Measurements from ENCODE around the gene HSPG2.

HSPG2 gene

DNA sequence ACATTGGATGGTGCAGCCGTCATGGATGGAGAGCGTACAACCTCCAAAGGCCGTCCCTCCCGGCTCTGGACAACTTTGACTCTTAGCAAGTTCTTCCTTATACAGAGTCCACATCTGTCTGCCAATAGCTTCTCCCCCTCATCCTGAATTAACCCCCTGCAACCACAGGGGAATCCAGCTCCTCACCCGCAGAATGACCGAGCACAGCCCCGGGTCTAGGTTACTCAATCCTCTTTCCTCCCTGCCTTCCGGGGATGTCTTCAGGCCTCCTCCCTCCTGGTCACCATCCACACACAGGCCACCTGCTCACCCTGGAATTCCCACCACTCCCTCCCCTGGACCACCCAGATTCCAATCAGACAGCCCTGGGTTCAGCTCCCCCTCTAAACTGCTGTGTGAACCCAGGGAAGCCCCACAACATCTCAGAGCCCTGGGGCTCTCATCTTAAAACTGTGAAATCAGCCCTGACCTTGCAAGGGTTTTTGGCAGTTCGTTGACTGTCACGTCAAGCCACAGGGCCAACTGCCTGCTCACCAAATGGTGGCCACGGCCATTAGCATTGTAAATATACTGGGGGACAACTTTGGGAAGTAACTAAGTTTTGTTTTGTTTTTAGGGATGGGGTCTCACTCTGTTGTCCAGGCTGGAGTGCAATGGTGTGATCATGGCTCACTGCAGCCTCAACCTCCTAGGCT, 54.2 kb downstream of the HSPG2 start:
- H3K4me3 Mint-ChIP-seq, result no peak overlapping the region
- no peak for ATAC-seq (replicated peaks; ENCODE audit: extremely low read depth, poor library complexity, severe bottlenecking)
- no peak overlapping the region for H3K27ac Mint-ChIP-seq (ENCODE audit: low read depth)
- peaks cover 27% of the 10 kb centered on the region for H3K27me3 Mint-ChIP-seq
- no peaks in the 10 kb centered on the region for H3K4me1 Mint-ChIP-seq
- DNase-seq (ENCODE audit: low spot score in 2 of 2), result no peak
- H3K9me3 Mint-ChIP-seq, result no peaks in the 10 kb centered on the region
- no peaks in the 10 kb centered on the region for H3K36me3 Mint-ChIP-seq (ENCODE audit: insufficient read depth)

DNA sequence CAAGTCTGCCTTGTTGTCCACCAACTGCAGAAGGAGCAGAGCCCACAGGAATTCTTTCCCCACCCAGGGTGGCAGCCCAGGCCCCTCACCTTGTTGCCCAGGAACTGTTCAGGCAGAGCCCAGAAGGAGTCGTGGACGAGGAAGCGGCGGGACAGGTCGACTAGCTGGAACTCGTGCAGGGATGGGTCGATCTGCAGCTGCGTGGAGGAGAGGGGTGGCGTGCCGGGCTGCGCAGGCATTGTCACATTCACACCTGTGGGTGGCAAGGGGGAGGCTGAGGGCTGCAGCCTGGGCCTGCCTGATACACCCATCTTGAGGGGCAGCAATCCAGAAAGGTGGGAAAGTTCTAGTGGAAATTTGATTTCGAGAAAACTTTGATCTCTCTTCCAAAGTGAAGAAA, 55.9 kb downstream of the HSPG2 start:
- no peaks in the 10 kb centered on the region for H3K4me1 Mint-ChIP-seq
- no peak overlapping the region for H3K4me3 Mint-ChIP-seq
- peaks cover 27% of the 10 kb centered on the region for H3K27me3 Mint-ChIP-seq
- no peak overlapping the region for H3K27ac Mint-ChIP-seq (ENCODE audit: low read depth)
- ATAC-seq (replicated peaks; ENCODE audit: extremely low read depth, poor library complexity, severe bottlenecking), result no peak
- no peak for DNase-seq (ENCODE audit: low spot score in 2 of 2)
- no peaks in the 10 kb centered on the region for H3K9me3 Mint-ChIP-seq
- no peaks in the 10 kb centered on the region for H3K36me3 Mint-ChIP-seq (ENCODE audit: insufficient read depth)

DNA sequence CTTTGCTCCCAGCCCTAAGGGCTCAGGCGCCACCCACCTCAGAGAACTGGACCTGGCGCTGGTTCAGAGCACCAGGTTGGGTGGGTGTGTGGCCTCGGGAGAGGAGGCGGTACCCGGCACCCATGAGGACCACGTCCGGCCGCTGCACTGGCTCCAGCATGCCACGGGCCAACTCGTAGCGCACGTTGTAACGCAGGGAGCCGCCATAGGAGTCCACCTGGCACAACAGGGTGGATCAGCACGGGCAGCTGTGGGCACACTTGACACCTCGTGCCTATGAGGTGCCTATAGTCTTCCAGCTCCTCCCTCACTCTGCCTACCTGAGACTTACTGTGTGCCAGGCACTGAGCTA, 56.5 kb downstream of the HSPG2 start:
- ATAC-seq (replicated peaks; ENCODE audit: extremely low read depth, poor library complexity, severe bottlenecking), result no peak
- H3K36me3 Mint-ChIP-seq (ENCODE audit: insufficient read depth), result no peaks in the 10 kb centered on the region

DNA sequence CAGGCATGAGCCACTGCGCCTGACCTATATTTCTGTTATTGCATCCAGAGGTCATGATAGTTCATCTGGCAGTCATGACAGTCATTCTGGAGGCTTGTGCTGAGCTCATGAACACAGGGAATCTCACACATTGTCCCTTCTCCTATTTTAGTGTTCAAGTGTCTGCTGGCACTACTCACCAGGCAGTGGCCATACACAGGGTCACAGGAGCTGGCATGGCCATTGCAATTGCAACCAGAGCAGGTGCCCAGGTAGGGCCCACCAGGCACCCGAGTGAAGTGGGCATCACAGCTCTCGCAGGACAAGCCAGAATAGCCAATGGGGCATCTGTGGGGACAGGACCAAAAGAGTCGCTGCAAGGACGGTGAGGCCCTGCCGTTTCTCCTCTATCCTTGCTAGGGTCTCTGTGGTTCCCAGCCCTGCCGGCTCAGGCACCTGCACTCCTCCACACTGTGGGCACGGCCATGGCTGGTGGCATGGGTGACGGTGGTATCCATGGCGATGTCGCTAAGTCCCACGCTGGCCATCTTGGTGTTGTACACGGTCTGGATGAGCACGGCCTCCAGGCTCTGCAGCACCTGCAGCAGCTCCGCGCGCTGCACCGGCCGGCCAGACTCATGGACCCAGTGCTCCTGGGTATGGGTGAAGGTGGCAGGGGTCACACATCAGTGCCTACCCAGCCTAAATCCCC, 57.0 kb downstream of the HSPG2 start:
- DNase-seq (ENCODE audit: low spot score in 2 of 2) (no peak), ATAC-seq (replicated peaks; ENCODE audit: extremely low read depth, poor library complexity, severe bottlenecking) (no peak)
- Mint-ChIP-seq H3K27me3 (peaks cover 19% of the 10 kb centered on the region), H3K36me3 (ENCODE audit: insufficient read depth) (no peaks in the 10 kb centered on the region), H3K4me3 (no peak overlapping the region), H3K9me3 (no peaks in the 10 kb centered on the region), H3K27ac (ENCODE audit: low read depth) (no peak overlapping the region), H3K4me1 (no peaks in the 10 kb centered on the region)

More for the DNA sequence above, 56.5 kb downstream of the HSPG2 start:
- Mint-ChIP-seq H3K27ac (ENCODE audit: low read depth) (no peak overlapping the region), H3K4me1 (no peaks in the 10 kb centered on the region), H3K4me3 (no peak overlapping the region), H3K9me3 (no peaks in the 10 kb centered on the region), H3K27me3 (peaks cover 24% of the 10 kb centered on the region)
- no peak for DNase-seq (ENCODE audit: low spot score in 2 of 2)

DNA sequence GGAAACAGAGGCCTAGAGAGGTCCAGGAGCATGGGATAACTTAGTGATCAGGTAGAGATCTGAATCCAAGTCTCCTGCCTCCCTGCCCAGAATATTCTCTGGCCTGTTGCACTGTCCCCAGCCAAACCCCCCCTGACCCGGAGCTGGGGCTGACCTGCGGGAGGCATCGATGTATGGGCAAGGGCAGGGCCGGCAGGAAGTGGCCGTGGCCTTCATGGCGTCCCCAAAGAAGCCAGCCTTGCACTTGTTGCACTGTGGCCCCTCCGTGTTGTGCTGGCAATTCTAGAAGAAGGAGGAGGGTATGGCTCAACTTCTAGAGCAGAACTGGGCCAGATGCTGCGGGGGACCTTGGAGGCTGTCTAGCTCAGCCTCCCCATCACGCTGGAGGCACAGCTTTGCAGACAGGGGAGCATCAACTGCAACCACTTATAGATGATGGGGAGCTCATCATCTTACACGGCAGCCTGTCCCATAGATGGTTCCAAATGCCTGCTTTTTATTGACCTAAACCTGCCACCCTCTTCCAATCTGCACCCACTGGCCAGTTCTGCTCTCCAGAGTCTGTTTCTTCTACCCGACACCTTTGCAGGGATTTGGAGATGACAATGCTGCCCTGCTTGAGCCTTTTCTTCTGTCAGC, 58.2 kb downstream of the HSPG2 start:
- H3K27ac Mint-ChIP-seq (ENCODE audit: low read depth), result no peak overlapping the region
- no peaks in the 10 kb centered on the region for H3K36me3 Mint-ChIP-seq (ENCODE audit: insufficient read depth)
- H3K4me3 Mint-ChIP-seq, result no peak overlapping the region
- H3K27me3 Mint-ChIP-seq, result peaks cover 17% of the 10 kb centered on the region
- ATAC-seq (replicated peaks; ENCODE audit: extremely low read depth, poor library complexity, severe bottlenecking) (no peak), DNase-seq (ENCODE audit: low spot score in 2 of 2) (no peak)
- no peaks in the 10 kb centered on the region for H3K9me3 Mint-ChIP-seq
- no peaks in the 10 kb centered on the region for H3K4me1 Mint-ChIP-seq

DNA sequence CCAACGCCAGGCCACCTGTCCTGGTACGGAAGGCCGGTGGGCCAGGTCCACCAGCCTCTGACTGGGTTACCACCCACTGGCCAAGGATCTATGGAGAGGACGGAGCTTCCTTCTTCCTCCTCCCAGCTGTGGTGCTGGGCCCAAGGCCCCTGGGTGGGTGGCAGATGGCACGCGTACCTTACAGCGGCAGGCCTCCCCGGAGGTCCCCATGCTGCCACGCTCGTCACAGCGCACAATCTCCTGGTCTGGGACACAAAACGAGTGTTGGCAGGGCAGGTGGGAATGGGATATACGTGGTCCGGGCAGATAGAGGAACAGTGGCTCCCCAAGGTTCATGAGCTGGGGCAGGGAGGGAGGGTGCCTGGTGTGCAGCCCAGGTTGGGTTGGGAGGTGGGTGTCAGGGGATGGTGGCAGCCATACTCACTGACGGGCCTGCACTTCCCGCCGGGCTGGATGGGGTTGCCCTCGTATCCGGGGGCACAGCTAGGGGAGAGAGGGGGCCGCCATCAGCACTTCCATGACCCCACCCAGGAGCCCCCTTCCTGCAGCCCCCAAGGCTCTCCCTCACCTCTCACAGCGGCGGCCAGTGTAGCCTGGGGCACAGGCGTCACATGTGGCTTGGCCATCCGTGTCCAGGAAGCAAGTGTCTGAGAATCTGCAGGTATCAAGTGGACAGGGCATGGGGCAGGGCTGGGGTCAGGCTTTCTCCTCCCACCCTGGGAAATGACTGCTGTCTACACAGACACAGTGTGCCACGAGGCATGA, 58.9 kb downstream of the HSPG2 start:
- Mint-ChIP-seq H3K27me3 (peaks cover 10% of the 10 kb centered on the region), H3K27ac (ENCODE audit: low read depth) (no peak overlapping the region), H3K4me3 (no peak overlapping the region), H3K36me3 (ENCODE audit: insufficient read depth) (no peaks in the 10 kb centered on the region), H3K4me1 (no peaks in the 10 kb centered on the region), H3K9me3 (no peaks in the 10 kb centered on the region)
- DNase-seq (ENCODE audit: low spot score in 2 of 2) (no peak), ATAC-seq (replicated peaks; ENCODE audit: extremely low read depth, poor library complexity, severe bottlenecking) (no peak)

DNA sequence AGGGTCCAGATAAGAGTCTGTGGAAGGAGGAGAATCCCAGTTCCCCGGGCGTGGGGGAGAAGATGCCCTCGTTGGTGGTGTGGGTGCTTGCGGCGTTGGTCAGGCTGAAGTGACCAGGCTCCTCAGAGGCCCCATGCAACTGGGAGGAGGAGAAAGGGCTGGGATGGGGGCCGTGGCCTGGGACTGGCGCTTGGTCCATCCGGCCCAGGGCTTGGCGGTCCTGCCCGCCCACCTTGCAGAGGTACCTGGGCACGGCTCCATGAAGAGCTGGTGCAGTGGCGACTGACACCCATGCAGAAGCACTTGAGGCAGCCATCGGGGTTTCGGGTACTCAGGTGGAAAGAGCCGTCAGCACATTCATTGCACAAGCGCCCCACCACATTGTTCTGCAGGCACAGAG, 60.8 kb downstream of the HSPG2 start:
- Mint-ChIP-seq H3K4me1 (peaks cover 6% of the 10 kb centered on the region), H3K27ac (ENCODE audit: low read depth) (no peak overlapping the region), H3K4me3 (no peak overlapping the region), H3K36me3 (ENCODE audit: insufficient read depth) (no peaks in the 10 kb centered on the region), H3K9me3 (no peaks in the 10 kb centered on the region), H3K27me3 (peaks cover 9% of the 10 kb centered on the region)
- DNase-seq (ENCODE audit: low spot score in 2 of 2), result no peak
- ATAC-seq (replicated peaks; ENCODE audit: extremely low read depth, poor library complexity, severe bottlenecking), result no peak

DNA sequence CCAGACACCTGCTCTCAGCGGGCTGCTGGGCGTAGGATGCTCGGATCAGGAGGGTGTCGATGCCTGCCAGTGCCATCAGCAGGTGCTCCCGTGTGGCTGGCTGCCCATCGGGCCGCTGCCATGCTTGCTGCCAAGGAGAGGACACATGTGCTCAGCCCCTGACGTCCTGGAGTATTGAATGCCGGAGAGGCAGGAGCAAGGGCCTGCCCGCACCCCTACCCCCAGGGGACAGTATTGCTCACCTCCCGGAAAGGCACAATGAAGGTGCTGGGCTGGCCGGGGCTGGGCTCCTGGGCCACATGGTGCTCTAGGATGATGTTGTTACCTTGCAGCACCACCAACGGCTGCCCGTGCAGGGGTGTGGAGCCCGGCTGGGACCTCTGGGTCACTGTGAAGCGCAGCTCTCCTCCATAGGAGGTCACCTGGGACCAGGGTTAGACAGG, 61.5 kb downstream of the HSPG2 start:
- H3K27ac Mint-ChIP-seq (ENCODE audit: low read depth), result no peak overlapping the region
- peaks cover 6% of the 10 kb centered on the region for H3K4me1 Mint-ChIP-seq
- DNase-seq (ENCODE audit: low spot score in 2 of 2) (no peak), ATAC-seq (replicated peaks; ENCODE audit: extremely low read depth, poor library complexity, severe bottlenecking) (no peak)
- H3K4me3 Mint-ChIP-seq, result no peak overlapping the region
- H3K27me3 Mint-ChIP-seq, result peaks cover 9% of the 10 kb centered on the region
- no peaks in the 10 kb centered on the region for H3K36me3 Mint-ChIP-seq (ENCODE audit: insufficient read depth)
- H3K9me3 Mint-ChIP-seq, result no peaks in the 10 kb centered on the region

DNA sequence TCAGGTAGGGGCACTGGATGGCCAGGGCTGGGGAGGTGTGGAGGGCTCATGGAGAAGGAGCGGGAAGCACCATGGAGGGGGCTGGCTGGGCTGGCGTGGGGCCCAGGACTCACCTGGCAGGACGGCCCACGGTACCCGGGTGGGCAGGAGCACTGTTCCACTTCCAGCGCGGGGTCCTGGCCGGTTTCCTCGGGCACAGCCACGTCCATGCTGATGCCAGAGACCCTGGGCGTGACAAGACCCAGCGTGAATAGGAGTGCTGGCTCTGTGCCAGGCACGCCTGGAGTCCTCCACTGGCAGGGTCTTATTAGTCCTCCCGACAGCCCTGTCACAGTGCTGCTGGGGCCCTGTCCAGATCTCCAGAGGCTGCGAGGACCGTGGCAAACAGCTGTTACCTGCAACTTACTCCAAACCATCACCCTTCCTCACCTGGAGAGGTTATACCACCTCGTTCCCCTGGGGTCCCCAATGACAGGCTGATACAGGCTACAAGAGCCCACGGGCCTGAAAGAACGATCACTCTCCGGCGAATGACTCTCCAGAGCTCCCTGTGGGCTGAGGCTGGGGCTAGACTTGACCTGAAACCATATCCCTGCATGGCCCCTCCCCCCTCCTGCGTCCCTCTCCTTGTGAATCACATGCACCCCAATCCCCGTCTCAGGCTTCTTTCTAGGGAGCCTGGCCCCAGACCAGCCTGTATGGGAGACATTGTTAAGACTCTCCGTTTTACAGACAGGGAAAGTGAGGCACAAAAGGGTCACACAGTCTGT, 62.1 kb downstream of the HSPG2 start:
- H3K36me3 Mint-ChIP-seq (ENCODE audit: insufficient read depth), result no peaks in the 10 kb centered on the region
- no peak overlapping the region for H3K27ac Mint-ChIP-seq (ENCODE audit: low read depth)
- peaks cover 9% of the 10 kb centered on the region for H3K27me3 Mint-ChIP-seq
- no peak overlapping the region for H3K4me3 Mint-ChIP-seq
- H3K9me3 Mint-ChIP-seq, result no peaks in the 10 kb centered on the region
- peaks cover 6% of the 10 kb centered on the region for H3K4me1 Mint-ChIP-seq
- no peak for ATAC-seq (replicated peaks; ENCODE audit: extremely low read depth, poor library complexity, severe bottlenecking)
- no peak for DNase-seq (ENCODE audit: low spot score in 2 of 2)

DNA sequence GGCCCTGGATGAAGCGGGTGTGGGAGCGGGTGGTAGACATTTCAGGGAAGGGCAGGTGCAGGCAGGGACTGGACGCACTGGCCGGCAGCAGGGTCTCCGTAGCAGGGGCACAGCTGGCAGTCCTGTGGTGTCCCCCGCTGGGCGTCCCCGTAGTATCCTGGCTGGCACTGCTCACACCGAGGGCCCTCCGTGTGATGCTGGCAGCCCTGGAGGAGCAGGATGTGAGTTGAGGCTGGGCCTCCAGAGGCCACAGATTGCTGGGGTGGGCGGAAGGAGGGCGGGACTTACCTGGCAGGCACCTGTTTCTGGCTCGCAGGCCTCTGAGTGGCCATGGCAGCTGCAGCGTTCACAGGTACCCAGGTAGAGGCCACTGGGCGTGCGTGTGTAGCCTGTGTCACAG, 62.8 kb downstream of the HSPG2 start:
- peaks cover 6% of the 10 kb centered on the region for H3K4me1 Mint-ChIP-seq
- DNase-seq (ENCODE audit: low spot score in 2 of 2) (no peak), ATAC-seq (replicated peaks; ENCODE audit: extremely low read depth, poor library complexity, severe bottlenecking) (no peak)
- no peak overlapping the region for H3K4me3 Mint-ChIP-seq
- no peaks in the 10 kb centered on the region for H3K9me3 Mint-ChIP-seq
- no peak overlapping the region for H3K27ac Mint-ChIP-seq (ENCODE audit: low read depth)
- peaks cover 13% of the 10 kb centered on the region for H3K27me3 Mint-ChIP-seq
- no peaks in the 10 kb centered on the region for H3K36me3 Mint-ChIP-seq (ENCODE audit: insufficient read depth)

DNA sequence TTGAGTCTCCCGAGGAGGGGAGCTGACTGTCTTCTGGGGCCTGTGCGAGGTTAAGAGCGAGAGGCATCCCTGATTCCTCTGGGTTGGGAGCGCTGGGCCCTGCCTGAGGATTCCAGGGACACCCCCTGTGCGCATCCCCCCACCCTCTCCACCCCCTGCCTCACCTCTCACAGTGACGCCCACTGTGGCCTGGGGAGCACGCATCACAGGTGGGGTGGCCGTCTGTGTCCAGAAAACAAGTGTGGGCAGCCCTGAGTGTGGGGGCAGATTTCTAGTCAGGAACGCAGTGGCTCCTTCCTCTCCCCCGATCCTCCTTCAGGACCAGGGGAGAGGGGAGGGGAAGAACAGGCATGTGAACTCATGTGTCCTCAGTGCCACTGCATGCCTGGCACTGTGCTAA, 63.3 kb downstream of the HSPG2 start:
- DNase-seq (ENCODE audit: low spot score in 2 of 2), result no peak
- Mint-ChIP-seq H3K9me3 (no peaks in the 10 kb centered on the region), H3K27me3 (peaks cover 19% of the 10 kb centered on the region), H3K4me1 (peaks cover 6% of the 10 kb centered on the region), H3K27ac (ENCODE audit: low read depth) (no peak overlapping the region), H3K36me3 (ENCODE audit: insufficient read depth) (no peaks in the 10 kb centered on the region), H3K4me3 (no peak overlapping the region)
- no peak for ATAC-seq (replicated peaks; ENCODE audit: extremely low read depth, poor library complexity, severe bottlenecking)

DNA sequence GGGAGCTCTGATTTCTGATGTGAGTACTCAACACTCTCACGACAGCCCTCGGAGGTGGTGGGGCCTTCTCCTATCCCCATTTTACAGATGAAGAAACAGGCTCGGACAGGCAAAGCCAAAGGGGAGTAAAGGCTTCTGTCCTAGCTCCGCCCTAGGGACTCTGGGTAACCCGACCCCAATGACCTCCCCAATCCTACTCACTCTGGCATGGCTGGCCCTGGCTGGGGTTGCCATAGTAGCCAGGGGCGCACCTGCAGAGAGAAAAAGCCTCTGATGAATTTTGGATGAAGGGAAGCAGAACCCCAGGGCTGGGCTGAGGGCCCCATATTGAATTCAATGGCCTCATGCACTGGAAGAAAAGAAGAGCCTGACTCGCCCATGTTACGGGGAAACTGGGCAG, 63.9 kb downstream of the HSPG2 start:
- no peaks in the 10 kb centered on the region for H3K9me3 Mint-ChIP-seq
- DNase-seq (ENCODE audit: low spot score in 2 of 2) (no peak), ATAC-seq (replicated peaks; ENCODE audit: extremely low read depth, poor library complexity, severe bottlenecking) (no peak)
- peaks cover 19% of the 10 kb centered on the region for H3K27me3 Mint-ChIP-seq
- no peaks in the 10 kb centered on the region for H3K36me3 Mint-ChIP-seq (ENCODE audit: insufficient read depth)
- H3K27ac Mint-ChIP-seq (ENCODE audit: low read depth), result no peak overlapping the region
- H3K4me1 Mint-ChIP-seq, result peaks cover 6% of the 10 kb centered on the region
- H3K4me3 Mint-ChIP-seq, result no peak overlapping the region
